ENCODE results near the gene DSCAML1. TPM values are rescaled to one million over a fixed set of nuclear protein-coding genes. Genes with fewer than 3 reads are reported as not detected.

Gene DSCAML1
- total RNA-seq, 1 experiment from 2014 or later, result 0.15 TPM

- no peaks in the 10 kb centered on the region for H3K79me2 ChIP-seq (ENCODE audit: insufficient read depth, low read length)
- DNase-seq, result no peak
Observed at GRCh38 chr11:117818041-117818873, 21.2 kb upstream of the DSCAML1 start.

More at GRCh38 chr11:117818041-117818873, 21.2 kb upstream of the DSCAML1 start:
- no peak overlapping the region for H3K18ac ChIP-seq (ENCODE audit: insufficient read length, low read depth, low read length)
- H3T11ph ChIP-seq (ENCODE audit: low read length), result no peak overlapping the region
- no peak; the same call in 1 of the 3 replicates for TF ChIP-seq CTCF (conservative IDR thresholded peaks at IDR 0.05)
- no peaks in the 10 kb centered on the region for H4K20me1 ChIP-seq (ENCODE audit: control insufficient read depth, insufficient read depth, insufficient read length)
- no peak overlapping the region for H3K14ac ChIP-seq (ENCODE audit: insufficient read depth, low read length)
- no peak overlapping the region for H3K56ac ChIP-seq (ENCODE audit: insufficient read length, low read depth, low read length)
- H4K91ac ChIP-seq (ENCODE audit: insufficient read length, low read depth, low read length), result no peak overlapping the region
- Mint-ChIP-seq H3K9me3 (no peaks in the 10 kb centered on the region; a peak in 1 of 5 replicates), H3K4me3 (no peak overlapping the region), H3K36me3 (ENCODE audit: insufficient read depth in 1 of 3, low read depth in 3 of 3) (no peaks in the 10 kb centered on the region), H3K27ac (no peak overlapping the region), H3K4me1 (peaks cover 66 to 75% of the 10 kb centered on the region in 2 experiments), H3K27me3 (ENCODE audit: low read depth) (peaks cover 4% of the 10 kb centered on the region; the same call in 1 of the 2 replicates)
- H2AFZ ChIP-seq (ENCODE audit: low read length), result no peak overlapping the region
- no peak overlapping the region for H2BK120ac ChIP-seq (ENCODE audit: low read depth, low read length, poor library complexity, severe bottlenecking)
- H3K23ac ChIP-seq (ENCODE audit: insufficient read length, low read depth, low read length), result no peak overlapping the region
- H3K4me1 ChIP-seq (ENCODE audit: insufficient read depth, low read length), result no peaks in the 10 kb centered on the region; the same call in 1 of the 2 replicates
- H4K5ac ChIP-seq (ENCODE audit: insufficient read length, low read depth, low read length), result no peak overlapping the region
- no peak overlapping the region for H2BK5ac ChIP-seq (ENCODE audit: insufficient read length, low read length)
- no peak overlapping the region for H3K27ac ChIP-seq (ENCODE audit: insufficient read length, low read depth, low read length)
- H2AK5ac ChIP-seq (ENCODE audit: insufficient read length, low read length), result no peak overlapping the region
- WGBS (ENCODE audit: extremely low coverage, insufficient read length, low lambda C conversion rate), result no CpG with 5 or more reads among the region's 9 CpGs
- H3K27me3 ChIP-seq (ENCODE audit: insufficient read depth, low read length), result no peaks in the 10 kb centered on the region
- no peak overlapping the region for H4K8ac ChIP-seq (replicated peaks; ENCODE audit: insufficient read length, low read depth, low read length)
- no peaks in the 10 kb centered on the region for H3K79me1 ChIP-seq (ENCODE audit: insufficient read depth, low read depth, low read length, poor library complexity, severe bottlenecking)
- no peaks in the 10 kb centered on the region for H3K9me3 ChIP-seq (ENCODE audit: control insufficient read depth, low read depth, low read length)
- H2BK20ac ChIP-seq (ENCODE audit: low read depth, low read length, poor library complexity, severe bottlenecking), result no peak overlapping the region
- H2BK12ac ChIP-seq (ENCODE audit: insufficient read length, low read depth, low read length), result no peak overlapping the region
- peaks cover 3% of the 10 kb centered on the region for H3K23me2 ChIP-seq (ENCODE audit: insufficient read length, low read depth, low read length, poor library complexity, severe bottlenecking)
- H3K9ac ChIP-seq (ENCODE audit: extremely low read depth, insufficient read length, low read length), result no peak overlapping the region
- H3K4ac ChIP-seq (ENCODE audit: low read depth, low read length), result no peak overlapping the region
- H3K4me2 ChIP-seq (ENCODE audit: insufficient read depth, insufficient read length, low read length), result no peak overlapping the region
- H2BK15ac ChIP-seq (ENCODE audit: low read depth, low read length), result no peak overlapping the region

All from H9 (cell line).